ENCODE measurements around the gene INTS4.

INTS4 gene

DNA sequence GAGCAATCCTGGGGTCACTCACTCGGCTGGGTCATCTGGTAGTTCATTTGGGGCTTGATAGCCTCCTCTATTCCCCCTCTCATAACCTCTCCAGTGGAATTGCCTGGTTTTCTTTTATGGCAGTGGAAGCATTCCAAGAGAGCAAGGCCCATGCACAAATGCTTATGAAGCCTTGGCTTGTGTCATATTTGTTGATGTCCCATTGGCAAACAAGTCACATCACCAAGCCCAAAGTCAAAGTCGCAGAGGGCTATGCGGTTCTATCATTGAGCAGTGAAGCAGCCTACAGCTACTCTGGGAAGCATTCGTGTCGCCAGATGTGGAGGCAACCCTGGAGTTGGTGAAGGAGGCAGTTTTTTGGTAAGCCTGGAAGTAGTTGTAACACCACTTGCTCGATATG, 16.3 kb upstream of the INTS4 start:
- H2AFZ ChIP-seq (ENCODE audit: low read depth, low read length, severe bottlenecking), result no peak overlapping the region
- H3K79me2 ChIP-seq (ENCODE audit: insufficient read depth, low read length), result no peaks in the 10 kb centered on the region
- H3K27ac ChIP-seq (ENCODE audit: low read depth, low read length), result no peak overlapping the region
- TF ChIP-seq, protein P1, sequence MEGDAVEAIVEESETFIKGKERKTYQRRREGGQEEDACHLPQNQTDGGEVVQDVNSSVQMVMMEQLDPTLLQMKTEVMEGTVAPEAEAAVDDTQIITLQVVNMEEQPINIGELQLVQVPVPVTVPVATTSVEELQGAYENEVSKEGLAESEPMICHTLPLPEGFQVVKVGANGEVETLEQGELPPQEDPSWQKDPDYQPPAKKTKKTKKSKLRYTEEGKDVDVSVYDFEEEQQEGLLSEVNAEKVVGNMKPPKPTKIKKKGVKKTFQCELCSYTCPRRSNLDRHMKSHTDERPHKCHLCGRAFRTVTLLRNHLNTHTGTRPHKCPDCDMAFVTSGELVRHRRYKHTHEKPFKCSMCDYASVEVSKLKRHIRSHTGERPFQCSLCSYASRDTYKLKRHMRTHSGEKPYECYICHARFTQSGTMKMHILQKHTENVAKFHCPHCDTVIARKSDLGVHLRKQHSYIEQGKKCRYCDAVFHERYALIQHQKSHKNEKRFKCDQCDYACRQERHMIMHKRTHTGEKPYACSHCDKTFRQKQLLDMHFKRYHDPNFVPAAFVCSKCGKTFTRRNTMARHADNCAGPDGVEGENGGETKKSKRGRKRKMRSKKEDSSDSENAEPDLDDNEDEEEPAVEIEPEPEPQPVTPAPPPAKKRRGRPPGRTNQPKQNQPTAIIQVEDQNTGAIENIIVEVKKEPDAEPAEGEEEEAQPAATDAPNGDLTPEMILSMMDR (IDR thresholded peaks at IDR 0.05; ENCODE audit: insufficient read depth, low read length, poor library complexity, severe bottlenecking), result no peak
- TF ChIP-seq EZH2phosphoT487 (conservative IDR thresholded peaks at IDR 0.05; ENCODE audit: low read length), result no peak
- no peaks in the 10 kb centered on the region for H3F3A ChIP-seq (ENCODE audit: insufficient read depth)
- H3K27me3 ChIP-seq (ENCODE audit: low read length), result no peaks in the 10 kb centered on the region
- H3K9me3 ChIP-seq (ENCODE audit: insufficient read depth, low read length), result no peaks in the 10 kb centered on the region
- H3K9me2 ChIP-seq (replicated peaks; ENCODE audit: insufficient read depth, low read length), result no peaks in the 10 kb centered on the region
- no peak overlapping the region for H3K9ac ChIP-seq (ENCODE audit: low read length)
- no peak overlapping the region for H3K4me3 ChIP-seq (ENCODE audit: insufficient read depth, low read length, poor library complexity, severe bottlenecking)
- no peak overlapping the region for H3K4me2 ChIP-seq (ENCODE audit: low read depth, low read length, poor library complexity, severe bottlenecking)
- H4K20me1 ChIP-seq (ENCODE audit: low read depth, low read length), result no peaks in the 10 kb centered on the region
- no peaks in the 10 kb centered on the region for H3K36me3 ChIP-seq (ENCODE audit: low read length)

DNA sequence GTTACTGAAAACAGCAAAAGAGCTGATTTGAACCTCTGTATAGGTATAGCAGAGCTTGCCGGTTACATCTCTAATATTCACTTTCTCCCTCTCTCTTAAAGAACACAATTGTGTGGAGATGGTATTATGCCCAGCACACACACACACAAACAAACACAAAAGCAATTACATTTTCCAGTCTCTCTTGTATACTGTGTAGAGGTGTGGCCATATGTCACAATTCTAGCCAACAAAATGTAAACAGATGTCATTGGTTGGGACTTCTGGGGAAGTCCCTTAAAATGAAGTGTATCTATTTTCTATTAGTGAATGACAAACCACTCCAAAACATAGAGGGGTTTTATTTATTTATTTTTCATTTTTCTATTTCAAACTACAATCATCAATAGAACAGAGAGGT, 15.8 kb upstream of the INTS4 start:
- Histone ChIP-seq H3K9ac (ENCODE audit: low read length) (no peak overlapping the region), H3K4me3 (ENCODE audit: insufficient read depth, low read length, poor library complexity, severe bottlenecking) (no peak overlapping the region), H3K27me3 (ENCODE audit: low read length) (no peaks in the 10 kb centered on the region), H4K20me1 (ENCODE audit: low read depth, low read length) (no peaks in the 10 kb centered on the region), H3F3A (ENCODE audit: insufficient read depth) (no peaks in the 10 kb centered on the region), H3K9me3 (ENCODE audit: insufficient read depth, low read length) (no peaks in the 10 kb centered on the region), H3K4me2 (ENCODE audit: low read depth, low read length, poor library complexity, severe bottlenecking) (no peak overlapping the region), H3K9me2 (replicated peaks; ENCODE audit: insufficient read depth, low read length) (no peaks in the 10 kb centered on the region), H3K79me2 (ENCODE audit: insufficient read depth, low read length) (no peaks in the 10 kb centered on the region), H3K27ac (ENCODE audit: low read depth, low read length) (no peak overlapping the region), H2AFZ (ENCODE audit: low read depth, low read length, severe bottlenecking) (no peak overlapping the region), H3K36me3 (ENCODE audit: low read length) (no peaks in the 10 kb centered on the region)
- TF ChIP-seq, protein P1 (IDR thresholded peaks at IDR 0.05; ENCODE audit: insufficient read depth, low read length, poor library complexity, severe bottlenecking), result no peak
- TF ChIP-seq EZH2phosphoT487 (conservative IDR thresholded peaks at IDR 0.05; ENCODE audit: low read length), result no peak

DNA sequence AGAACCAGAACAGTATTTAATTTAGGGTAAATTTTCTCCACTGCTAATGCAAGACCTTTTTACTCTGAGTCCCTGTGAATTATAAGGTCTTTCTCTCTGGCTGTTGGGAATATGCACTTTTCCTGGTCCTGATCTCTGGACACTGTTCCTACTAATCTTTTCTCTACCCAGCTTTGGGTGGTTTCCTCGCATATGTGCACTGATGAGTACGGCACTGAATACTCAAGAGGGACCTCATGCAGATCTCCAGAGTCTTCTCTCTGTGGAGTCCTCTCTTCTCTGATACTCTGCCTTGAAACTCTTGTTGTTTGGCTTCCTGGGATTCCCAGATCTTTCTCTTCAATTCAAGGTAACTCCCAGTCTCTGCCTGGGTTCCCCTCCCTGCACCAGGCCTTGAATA, 14.6 kb upstream of the INTS4 start:
- TF ChIP-seq, protein P1 (IDR thresholded peaks at IDR 0.05; ENCODE audit: insufficient read depth, low read length, poor library complexity, severe bottlenecking), result no peak
- no peak for TF ChIP-seq EZH2phosphoT487 (conservative IDR thresholded peaks at IDR 0.05; ENCODE audit: low read length)
- H4K20me1 ChIP-seq (ENCODE audit: low read depth, low read length), result no peaks in the 10 kb centered on the region
- H3K27ac ChIP-seq (ENCODE audit: low read depth, low read length), result no peak overlapping the region
- no peaks in the 10 kb centered on the region for H3K36me3 ChIP-seq (ENCODE audit: low read length)
- no peaks in the 10 kb centered on the region for H3K79me2 ChIP-seq (ENCODE audit: insufficient read depth, low read length)
- no peak overlapping the region for H3K4me3 ChIP-seq (ENCODE audit: insufficient read depth, low read length, poor library complexity, severe bottlenecking)
- H3K4me2 ChIP-seq (ENCODE audit: low read depth, low read length, poor library complexity, severe bottlenecking), result no peak overlapping the region
- no peak overlapping the region for H2AFZ ChIP-seq (ENCODE audit: low read depth, low read length, severe bottlenecking)
- no peak overlapping the region for H3K9ac ChIP-seq (ENCODE audit: low read length)
- no peaks in the 10 kb centered on the region for H3K9me2 ChIP-seq (replicated peaks; ENCODE audit: insufficient read depth, low read length)
- no peaks in the 10 kb centered on the region for H3K9me3 ChIP-seq (ENCODE audit: insufficient read depth, low read length)
- H3K27me3 ChIP-seq (ENCODE audit: low read length), result no peaks in the 10 kb centered on the region
- no peaks in the 10 kb centered on the region for H3F3A ChIP-seq (ENCODE audit: insufficient read depth)

All from SU-DHL-6 (cell line).